GM19025 (cell line): ENCODE results near the gene AGPAT2.

Experiments used
- ATAC-seq: cut with Tn5 transposase; IDR thresholded peaks from one replicate; pipeline ENCODE4 v1.9.1; 2021; ENCODE audit warnings: mild to moderate bottlenecking, low read depth, moderate library complexity; ENCODE audit not compliant: unreplicated experiment

Gene AGPAT2

GRCh38 chr9:136665111-136665703, 22.1 kb downstream of the AGPAT2 start:
- ATAC-seq, result no peak

- ATAC-seq, result no peak
Measured at GRCh38 chr9:136664000-136664915, 23.0 kb downstream of the AGPAT2 start.

- ATAC-seq, result no peak
Measured at GRCh38 chr9:136662656-136663581, 24.3 kb downstream of the AGPAT2 start, which contains the start of gene EGFL7. EGFL7 (plus strand) TSS chr9:136662916; CDS start chr9:136668283, 5,367 bp downstream.

- ATAC-seq, result no peak
Measured at GRCh38 chr9:136662326-136662655, 25.0 kb downstream of the AGPAT2 start.

GRCh38 chr9:136661641-136662325, 25.5 kb downstream of the AGPAT2 start:
- ATAC-seq, result no peak

GRCh38 chr9:136660971-136661550, 26.2 kb downstream of the AGPAT2 start:
- no peak for ATAC-seq

GRCh38 chr9:136659861-136660784, 27.1 kb downstream of the AGPAT2 start:
- no peak for ATAC-seq

- no peak for ATAC-seq
Measured at GRCh38 chr9:136658849-136659535, 28.3 kb downstream of the AGPAT2 start.

GRCh38 chr9:136657974-136658848, 29.0 kb downstream of the AGPAT2 start:
- ATAC-seq, result no peak

GRCh38 chr9:136656795-136657611, 30.3 kb downstream of the AGPAT2 start:
- ATAC-seq, result no peak

GRCh38 chr9:136656183-136656738, 31.0 kb downstream of the AGPAT2 start:
- no peak for ATAC-seq

GRCh38 chr9:136655536-136656182, 31.6 kb downstream of the AGPAT2 start:
- no peak for ATAC-seq

- no peak for ATAC-seq
Measured at GRCh38 chr9:136654820-136655535, 32.3 kb downstream of the AGPAT2 start.

GRCh38 chr9:136653323-136654079, 33.8 kb downstream of the AGPAT2 start:
- ATAC-seq, result no peak
